KOPT-K1 (cell line): ENCODE measurements around the gene CATSPERE.
"Not testable (repeated sequence)": the region's sequence is repeated elsewhere in the genome, so short reads cannot be mapped to it uniquely, and the experiment has no call there.

Source experiments
- H3K27ac ChIP-seq: fragments of 200-600 bp; sonication (generic); 2 replicates; pipeline ENCODE4 v1.5.1; 2016; ENCODE audit warnings: antibody characterized with exemption, mild to moderate bottlenecking, low read depth, low read length; ENCODE audit not compliant: poor library complexity, severe bottlenecking
- H3K36me3 ChIP-seq: fragments of 200-600 bp; sonication (generic); 2 replicates; pipeline ENCODE4 v1.5.1; 2017; ENCODE audit warnings: antibody characterized with exemption, mild to moderate bottlenecking, low read length, moderate library complexity; ENCODE audit not compliant: insufficient read depth
- H3K9me3 ChIP-seq: fragments of 200-600 bp; sonication (generic); 2 replicates; pipeline ENCODE4 v1.5.1; 2017; ENCODE audit warnings: antibody characterized with exemption, low read length, mild to moderate bottlenecking; ENCODE audit not compliant: insufficient read depth, poor library complexity, severe bottlenecking

Gene CATSPERE

GRCh38 chr1:244667797-244668196 is 206.7 kb downstream of the CATSPERE start:
- no peak overlapping the region for H3K27ac ChIP-seq
- H3K36me3 ChIP-seq = peaks cover 27% of the 10 kb centered on the region; the same call in 1 of the 2 replicates
- peaks cover 21% of the 10 kb centered on the region for H3K9me3 ChIP-seq

- Histone ChIP-seq H3K27ac (no peak overlapping the region), H3K36me3 (peaks cover 27% of the 10 kb centered on the region; the same call in 1 of the 2 replicates), H3K9me3 (peaks cover 21% of the 10 kb centered on the region)
Observed at GRCh38 chr1:244672946-244673682, 212.0 kb downstream of the CATSPERE start.

- no peak overlapping the region for H3K27ac ChIP-seq
- H3K9me3 ChIP-seq = peaks cover 20% of the 10 kb centered on the region
- H3K36me3 ChIP-seq = peaks cover 23% of the 10 kb centered on the region; the same call in 1 of the 2 replicates
Observed at GRCh38 chr1:244674446-244674845, 213.4 kb downstream of the CATSPERE start.

GRCh38 chr1:244675167-244675566 is 214.1 kb downstream of the CATSPERE start:
- no peak overlapping the region for H3K27ac ChIP-seq
- peaks cover 18% of the 10 kb centered on the region; the same call in 1 of the 2 replicates for H3K36me3 ChIP-seq
- peaks cover 13% of the 10 kb centered on the region for H3K9me3 ChIP-seq

- Histone ChIP-seq H3K27ac (no peak overlapping the region), H3K9me3 (peaks cover 10% of the 10 kb centered on the region), H3K36me3 (peaks cover 18% of the 10 kb centered on the region)
Observed at GRCh38 chr1:244678697-244679096, 217.6 kb downstream of the CATSPERE start.

- H3K27ac ChIP-seq = no peak overlapping the region
- H3K36me3 ChIP-seq = peaks cover 21% of the 10 kb centered on the region
- H3K9me3 ChIP-seq = peaks cover 10% of the 10 kb centered on the region
Observed at GRCh38 chr1:244680667-244681066, 219.6 kb downstream of the CATSPERE start.

- Histone ChIP-seq H3K9me3 (peaks cover 10% of the 10 kb centered on the region), H3K36me3 (peaks cover 35% of the 10 kb centered on the region)
- H3K27ac ChIP-seq = not testable (repeated sequence)
Observed at GRCh38 chr1:244682087-244682486, 221.0 kb downstream of the CATSPERE start.
